ENCODE results near the gene HAND2. TPM values are rescaled to one million over a fixed set of nuclear protein-coding genes. Genes with fewer than 3 reads are reported as not detected.

Gene HAND2
- total and polyA plus RNA-seq, 2 of the 8 experiments (the other 6 are each of a cell fraction or from before 2014, with no cell fraction given) = 0.05 TPM; not detected in 1

- WGBS, 2 experiments (ENCODE audit: extremely low coverage in 1 of 2, insufficient coverage in 1 of 2, insufficient read length in 1 of 2, insufficient replicate concordance in 2 of 2, low coverage in 1 of 2, low lambda C conversion rate in 2 of 2, missing lambda C conversion rate in 1 of 2) = 77% methylated on average over 3 of the region's 3 CpGs; no CpG with 5 or more reads in 1 of the 2 experiments
- H2BK120ac ChIP-seq (replicated peaks; ENCODE audit: low read depth, low read length) = no peak overlapping the region
Measured at GRCh38 chr4:173539986-173540385, 10.0 kb upstream of the HAND2 start.

More at GRCh38 chr4:173539986-173540385, 10.0 kb upstream of the HAND2 start:
- Histone ChIP-seq H3K79me2 (ENCODE audit: control insufficient read depth in 1 of 2, insufficient read depth in 2 of 2, low read length in 2 of 2) (no peaks in the 10 kb centered on the region), H2BK12ac (ENCODE audit: low read depth, low read length) (no peak overlapping the region), H2AK5ac (ENCODE audit: low read depth, low read length) (no peak overlapping the region), H3K79me1 (ENCODE audit: low read depth, low read length) (no peaks in the 10 kb centered on the region), H3K27me3 (replicated peaks in 1 of 4; ENCODE audit: control insufficient read depth in 3 of 4, extremely low read depth in 1 of 4, insufficient read depth in 3 of 4, low read length in 3 of 4) (peaks cover 54 to 74% (median 60%) of the 10 kb centered on the region in 4 experiments), H3K18ac (ENCODE audit: extremely low read depth, low read length) (no peak overlapping the region), H3K27ac (ENCODE audit: low read depth, low read length) (no peak overlapping the region), H3K4me2 (ENCODE audit: insufficient read depth in 1 of 2, low read depth in 2 of 2, low read length in 2 of 2) (no peak overlapping the region), H2BK15ac (ENCODE audit: low read length) (no peak overlapping the region), H3K23ac (ENCODE audit: insufficient read length) (no peak overlapping the region), H4K20me1 (replicated peaks in 1 of 2; ENCODE audit: control insufficient read depth in 1 of 2, insufficient read depth in 2 of 2, low read length in 2 of 2) (peaks cover 8 to 19% of the 10 kb centered on the region in 2 experiments), H3K4me1 (replicated peaks in 1 of 4; ENCODE audit: control insufficient read depth in 3 of 4, insufficient read depth in 4 of 4, low read length in 3 of 4) (peaks cover 3 to 11% (median 8%) of the 10 kb centered on the region in 4 experiments; a peak in 6 of 7 replicates), H4K91ac (replicated peaks; ENCODE audit: insufficient read length, low read length) (no peak overlapping the region), H2BK20ac (ENCODE audit: low read length) (no peak overlapping the region), H3K23me2 (ENCODE audit: low read depth, low read length) (peaks cover 5% of the 10 kb centered on the region; the same call in 1 of the 2 replicates), H3K4ac (replicated peaks; ENCODE audit: insufficient read length, low read depth, low read length) (no peak overlapping the region), H3K4me3 (ENCODE audit: extremely low read depth in 1 of 4, insufficient read depth in 2 of 4, low read depth in 3 of 4, low read length in 4 of 4) (no peak overlapping the region), H3K9ac (replicated peaks in 1 of 4; ENCODE audit: extremely low read depth in 1 of 4, low read depth in 3 of 4, low read length in 3 of 4) (no peak overlapping the region), H3K56ac (replicated peaks; ENCODE audit: insufficient read length, low read depth, low read length) (no peak overlapping the region), H2AFZ (ENCODE audit: low read length) (no peak overlapping the region), H4K8ac (ENCODE audit: extremely low read depth, insufficient read depth, low read length) (no peak overlapping the region), H3K36me3 (ENCODE audit: control insufficient read depth in 2 of 4, insufficient read depth in 4 of 4, low read length in 3 of 4) (0 out of 8 replicates have a peak, but pooled peaks cover 0 to 5% (median 0%) of the 10 kb centered on the region in 4 experiments), H4K5ac (ENCODE audit: insufficient read length, low read depth, low read length) (no peak overlapping the region), H3K9me3 (ENCODE audit: insufficient read depth in 2 of 2, low read depth in 1 of 2, low read length in 1 of 2) (no peaks in the 10 kb centered on the region), H2BK5ac (ENCODE audit: low read depth, low read length) (no peak overlapping the region), H3K14ac (ENCODE audit: insufficient read length) (no peak overlapping the region)
- TF ChIP-seq RXRA (IDR thresholded peaks at IDR 0.05; ENCODE audit: insufficient read depth, low read depth, low read length) (no peak), SRF (IDR thresholded peaks at IDR 0.05; ENCODE audit: low read depth, low read length) (no peak), BCL11A (IDR thresholded peaks at IDR 0.05; ENCODE audit: low read depth in 2 of 2, low read length in 2 of 2) (no peak)
- DNase-seq (ENCODE audit: low read depth in 1 of 2, low spot score in 2 of 2) (no peak), FAIRE-seq (no peak)
- CTCF ChIA-PET (ENCODE audit: partially characterized antibody) = interaction anchor here (1.7 kb wide), 1 partner anchor 12 kb away, joined by 5 read pairs; no protein-coding TSS in a partner anchor
- POLR2A ChIA-PET (ENCODE audit: partially characterized antibody) = no interaction called here
